GM12878 (cell line): ENCODE results near the gene MCHR1. TPM values are rescaled to one million over a fixed set of nuclear protein-coding genes. Genes with fewer than 3 reads are reported as not detected.

Experiments
- ATAC-seq: fragments of 200-7000 bp; cut with Tn5 transposase; 3 replicates; pipeline ENCODE4 v1.9.1; 2020; ENCODE audit warnings: mild to moderate bottlenecking, moderate library complexity
- BruUV-seq: library from RNA; stranded (reverse); fragments of 400-500 nt; replicated peaks from 2 replicates; lab custom pipeline; 2021; lab: Mats Ljungman, UMichigan
- CTCF ChIA-PET: fragments of 300-600 bp; sonication (Branson Sonifier 250); formaldehyde crosslinking; extraction: SDS; loops from one replicate; lab custom pipeline; 2021; ENCODE audit warnings: inconsistent platforms; lab: Yijun Ruan, JAX
- POLR2A ChIA-PET: fragments of 350-600 bp; formaldehyde crosslinking; extraction: SDS; loops from one replicate; lab custom pipeline; 2021; ENCODE audit warnings: inconsistent platforms; lab: Charles Lee
- RAD21 ChIA-PET: fragments of 300-600 bp; sonication (Branson Sonifier 250); formaldehyde crosslinking; loops from one replicate; lab custom pipeline; 2023; ENCODE audit warnings: antibody characterized with exemption; ENCODE audit not compliant: unreplicated experiment; lab: Charles Lee
- SMC1A ChIA-PET: fragments of 300-600 bp; sonication (Branson Sonifier 250); formaldehyde crosslinking; loops from one replicate; lab custom pipeline; 2023; ENCODE audit not compliant: unreplicated experiment, uncharacterized antibody; lab: Charles Lee
- DNase-seq: peaks from one replicate; pipeline ENCODE4 v3.0.0-alpha.2; 2011; ENCODE audit warnings: low read depth, low spot score
- FAIRE-seq: peaks from 3 replicates; lab custom pipeline; 2011; peaks lifted over from hg19 to GRCh38; lab: Jason Lieb, UNC
- H2AFZ ChIP-seq: 2 replicates; pipeline ENCODE4 v1.6.0; 2011; ENCODE audit warnings: low read depth, low read length, control low read depth; ENCODE audit not compliant: control insufficient read depth
- H3K27ac ChIP-seq: 2 replicates; pipeline ENCODE4 v1.5.1; 2011; ENCODE audit warnings: control low read depth; ENCODE audit not compliant: control insufficient read depth, insufficient read depth
- H3K27me3 ChIP-seq, 2 experiments: replicated peaks in 1 of 2; 2 replicates each; pipeline versions ENCODE4 v1.6.0 to v1.6.1; 2011; ENCODE audit warnings: low read length in 1 of 2; ENCODE audit not compliant: control insufficient read depth in 2 of 2, insufficient read depth in 2 of 2
- H3K36me3 ChIP-seq, 2 experiments: 2 replicates each; pipeline ENCODE4 v1.5.1; 2011; ENCODE audit warnings: low read length in 1 of 2; ENCODE audit not compliant: control insufficient read depth in 2 of 2, insufficient read depth in 2 of 2
- H3K4me1 ChIP-seq: 2 replicates; pipeline ENCODE4 v1.6.1; 2011; ENCODE audit warnings: mild to moderate bottlenecking, low read length, moderate library complexity, mixed read lengths; ENCODE audit not compliant: control insufficient read depth, insufficient read depth
- H3K4me2 ChIP-seq: 2 replicates; pipeline ENCODE4 v1.6.0; 2011; ENCODE audit warnings: control low read depth; ENCODE audit not compliant: control insufficient read depth, insufficient read depth
- H3K4me3 ChIP-seq: fragments of 200-600 bp; sonication (generic); 2 replicates; pipeline ENCODE4 v1.5.1; 2016
- H3K79me2 ChIP-seq: 2 replicates; pipeline ENCODE4 v1.6.0; 2011; ENCODE audit warnings: low read length; ENCODE audit not compliant: control insufficient read depth, insufficient read depth
- H3K9ac ChIP-seq: 2 replicates; pipeline ENCODE4 v1.8.0; 2011; ENCODE audit warnings: low read length, control low read depth, mixed read lengths; ENCODE audit not compliant: control insufficient read depth, insufficient read depth
- H3K9me3 ChIP-seq: replicated peaks from 3 replicates; pipeline ENCODE4 v1.5.1; 2011; ENCODE audit warnings: mild to moderate bottlenecking, low read length; ENCODE audit not compliant: control insufficient read depth, insufficient read depth
- H4K20me1 ChIP-seq: 2 replicates; pipeline ENCODE4 v1.6.0; 2011; ENCODE audit not compliant: control insufficient read depth, insufficient read depth
- ATF3 ChIP-seq: IDR thresholded peaks from 2 replicates; pipeline ENCODE4 v1.6.1; 2011; ENCODE audit warnings: low read depth, mild to moderate bottlenecking, low read length, moderate library complexity, borderline replicate concordance; ENCODE audit errors: extremely low read depth
- CBX5 ChIP-seq: sonication (generic); IDR thresholded peaks from 2 replicates; pipeline ENCODE4 v1.6.1; 2016; ENCODE audit warnings: low read depth, moderate library complexity, mild to moderate bottlenecking, inconsistent platforms
- HDGF ChIP-seq: fragments of 450-650 bp; IDR thresholded peaks from 2 replicates; pipeline ENCODE4 v1.6.1; 2016; ENCODE audit warnings: antibody characterized with exemption
- IKZF1 ChIP-seq: fragments of 450-650 bp; conservative IDR thresholded peaks from 2 replicates; pipeline ENCODE4 v1.6.1; 2017; ENCODE audit warnings: antibody characterized with exemption, mild to moderate bottlenecking
- IRF3 ChIP-seq: fragments of 450-650 bp; IDR thresholded peaks from 2 replicates; pipeline ENCODE4 v1.6.1; 2014; ENCODE audit warnings: mild to moderate bottlenecking
- IRF4 ChIP-seq: IDR thresholded peaks from 2 replicates; pipeline ENCODE4 v1.6.1; 2011; ENCODE audit warnings: low read depth, low read length
- MTA3 ChIP-seq: IDR thresholded peaks from 2 replicates; pipeline ENCODE4 v1.6.1; 2012; ENCODE audit warnings: low read length, inconsistent platforms, borderline replicate concordance
- SIN3A ChIP-seq: IDR thresholded peaks from 2 replicates; pipeline ENCODE4 v1.6.1; 2012; ENCODE audit warnings: low read depth, low read length, improper control_type of control experiment
- WRNIP1 ChIP-seq: IDR thresholded peaks from 2 replicates; pipeline ENCODE4 v1.6.1; 2011; ENCODE audit warnings: low read depth, low read length, improper control_type of control experiment, borderline replicate concordance
- ZBED1 ChIP-seq: IDR thresholded peaks from 2 replicates; pipeline ENCODE4 v1.6.1; 2016; ENCODE audit warnings: borderline replicate concordance
- WGBS: methylation state at CpG from one replicate; pipeline ENCODE4 v1.1.6; 2016; ENCODE audit warnings: low lambda C conversion rate; ENCODE audit not compliant: insufficient replicate concordance, insufficient coverage; ENCODE audit errors: missing lambda C conversion rate; 5-methylcytosine and 5-hydroxymethylcytosine counted together
- in situ Hi-C: fragments of 300-500 bp; cut with MboI; formaldehyde crosslinking; loops from 9 replicates; pipeline ENCODE4 v1.14.3; 2018; ENCODE audit warnings: mixed read lengths
- intact Hi-C: fragments of 100-400 bp; cut with micrococcal nuclease; formaldehyde crosslinking; loops from one replicate; pipeline ENCODE4 v1.14.2; 2022; ENCODE audit not compliant: unreplicated experiment
- polyA plus RNA-seq, 11 experiments: library from polyadenylated mRNA; depleted of rRNA in 4 of 11; unstranded in 6 of 11; stranded (reverse) in 5 of 11; fragments of >200 nt; fragmentation: Nextera tagmentation in 4 of 11; fragmentation: Illumina TruSeq in 1 of 11; extraction: Ambion mirVana in 4 of 11; extraction: Trizol in 1 of 11; gene quantifications; 1 replicate in 1 of 11; 2 replicates in 10 of 11; pipeline versions ENCODE4 v1.2.1 to v1.2.3, GENCODE V29; 2011 to 2016; ENCODE audit warnings: inconsistent platforms in 2 of 11, missing spikeins in 2 of 11, low read depth in 1 of 11
- total RNA-seq, 4 experiments: library from RNA; depleted of rRNA in 3 of 4; stranded (reverse); fragments of >200 nt in 3 of 4; fragmentation: Illumina TruSeq in 1 of 4; extraction: Trizol in 1 of 4; gene quantifications; 2 replicates each; pipeline versions ENCODE4 v1.2.1 to v1.2.3, GENCODE V29; 2013 to 2021
- TF ChIP-seq, protein P1 (sequence below): IDR thresholded peaks from 2 replicates; pipeline ENCODE4 v1.6.1; 2012; ENCODE audit warnings: low read depth, low read length, improper control_type of control experiment

Gene MCHR1
- total and polyA plus RNA-seq, 10 of the 15 experiments (the other 5 are each of a cell fraction or from before 2014, with no cell fraction given) = not detected

DNA sequence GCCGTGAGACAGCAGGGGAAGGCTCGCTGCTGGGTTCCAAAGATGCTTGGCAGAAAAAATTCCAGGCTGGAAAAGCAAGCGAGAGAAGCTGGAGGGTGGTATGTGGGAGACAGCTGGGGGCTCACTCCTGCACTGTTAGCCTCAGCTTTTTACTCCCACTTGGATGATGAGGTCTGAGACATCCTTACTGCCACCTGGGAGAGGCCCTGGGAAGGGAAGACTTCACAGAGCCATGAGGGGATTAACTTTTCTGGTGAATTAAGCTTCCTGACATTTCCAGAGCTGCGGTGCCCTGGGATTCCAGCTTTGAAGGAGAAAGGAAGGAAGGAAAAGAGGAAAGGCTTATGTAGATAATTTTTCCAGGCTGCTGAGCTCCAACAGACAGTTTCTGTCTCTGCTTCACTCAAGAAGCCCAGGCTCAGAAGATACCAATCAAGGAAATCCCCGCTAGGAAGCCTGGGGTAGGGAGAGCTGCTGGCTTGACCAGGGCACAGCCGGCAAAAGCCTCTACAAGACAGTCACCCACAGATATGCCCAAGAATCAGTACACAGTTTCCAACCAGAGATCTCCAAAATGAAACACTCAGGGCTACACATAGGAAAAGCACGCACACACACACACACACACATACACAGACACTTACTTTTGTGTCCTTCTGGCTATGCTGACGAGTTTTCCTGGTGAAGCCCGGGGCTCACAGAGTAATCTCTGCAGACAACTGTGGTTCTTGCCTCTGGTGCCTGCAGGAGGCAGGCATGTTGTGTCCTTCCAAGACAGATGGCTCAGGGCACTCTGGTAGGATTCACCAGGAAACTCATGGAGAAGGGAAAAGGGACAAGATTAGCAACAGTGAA is 907 bp downstream of the MCHR1 start:
- no peak overlapping the region for H2AFZ ChIP-seq
- WGBS = 27% methylated on average over 9 of the region's 9 CpGs
- DNase-seq = no peak
- ChIA-PET RAD21 (interaction anchor here (0.9 kb wide), 1 partner anchor 244 kb away, joined by 3 read pairs; no protein-coding TSS in a partner anchor), CTCF (interaction anchor here (0.7 to 1.5 kb wide), 4 partner anchors 79 to 243 kb away, joined by 3 to 4 read pairs (median 3); no protein-coding TSS in a partner anchor), SMC1A (interaction anchor here (0.8 to 1.2 kb wide), 5 partner anchors 11 to 304 kb away, joined by 3 to 4 read pairs (median 3); no protein-coding TSS in a partner anchor), POLR2A (no interaction called here)
- BruUV-seq = no TSS peak
- H4K20me1 ChIP-seq = no peaks in the 10 kb centered on the region
- no peaks in the 10 kb centered on the region for H3K4me1 ChIP-seq
- peaks cover 0 to 3% of the 10 kb centered on the region in 2 experiments; a peak in 3 of 4 replicates for H3K27me3 ChIP-seq
- H3K36me3 ChIP-seq = no peaks in the 10 kb centered on the region
- no peak overlapping the region for H3K9ac ChIP-seq
- H3K27ac ChIP-seq = no peak overlapping the region
- in situ Hi-C loops (loop anchor here (10.0 kb wide), 1 partner anchor 215 kb away; no protein-coding TSS in a partner anchor), intact Hi-C loops (loop anchor here (5.0 kb wide), 1 partner anchor 137 kb away; the partner anchor contains the start of gene SLC25A17)
- H3K4me3 ChIP-seq = no peak overlapping the region
- peak; percentile 18 for FAIRE-seq
- no peak overlapping the region for H3K4me2 ChIP-seq
- no peak for ATAC-seq
- no peaks in the 10 kb centered on the region for H3K79me2 ChIP-seq
- TF ChIP-seq CBX5 (no peak), ZBED1 (no peak)
- TF ChIP-seq, all 136 proteins: peak for 0
- no peaks in the 10 kb centered on the region for H3K9me3 ChIP-seq

- RAD21 ChIA-PET = no interaction called here
- no peaks in the 10 kb centered on the region for H3K36me3 ChIP-seq
- H4K20me1 ChIP-seq = no peaks in the 10 kb centered on the region
- no peak for DNase-seq
- POLR2A ChIA-PET = no interaction called here
- H3K27me3 ChIP-seq = peaks cover 0 to 3% of the 10 kb centered on the region in 2 experiments; a peak in 3 of 4 replicates
- no TSS peak for BruUV-seq
- ATAC-seq = no peak
- no peak overlapping the region for H3K4me3 ChIP-seq
- no peak overlapping the region for H3K9ac ChIP-seq
- FAIRE-seq = no peak
- H2AFZ ChIP-seq = no peak overlapping the region
- no peak overlapping the region for H3K27ac ChIP-seq
- no peak overlapping the region for H3K4me2 ChIP-seq
- in situ Hi-C loops = loop anchor here (10.0 kb wide), 1 partner anchor 214 kb away; no protein-coding TSS in a partner anchor
- 83% methylated on average over 15 of the region's 15 CpGs for WGBS
- H3K9me3 ChIP-seq = no peaks in the 10 kb centered on the region
- SMC1A ChIA-PET = interaction anchor here (1.1 to 1.2 kb wide), 2 partner anchors 213 to 305 kb away, joined by 3 read pairs; no protein-coding TSS in a partner anchor
- CTCF ChIA-PET = interaction anchor here (0.7 to 1.5 kb wide), 3 partner anchors 80 to 242 kb away, joined by 3 to 4 read pairs (median 3); no protein-coding TSS in a partner anchor
- no peaks in the 10 kb centered on the region for H3K4me1 ChIP-seq
- intact Hi-C loops = loop anchor here (5.0 kb wide), 1 partner anchor 136 kb away; the partner anchor contains the start of gene SLC25A17
- H3K79me2 ChIP-seq = no peaks in the 10 kb centered on the region
- TF ChIP-seq, protein P1, sequence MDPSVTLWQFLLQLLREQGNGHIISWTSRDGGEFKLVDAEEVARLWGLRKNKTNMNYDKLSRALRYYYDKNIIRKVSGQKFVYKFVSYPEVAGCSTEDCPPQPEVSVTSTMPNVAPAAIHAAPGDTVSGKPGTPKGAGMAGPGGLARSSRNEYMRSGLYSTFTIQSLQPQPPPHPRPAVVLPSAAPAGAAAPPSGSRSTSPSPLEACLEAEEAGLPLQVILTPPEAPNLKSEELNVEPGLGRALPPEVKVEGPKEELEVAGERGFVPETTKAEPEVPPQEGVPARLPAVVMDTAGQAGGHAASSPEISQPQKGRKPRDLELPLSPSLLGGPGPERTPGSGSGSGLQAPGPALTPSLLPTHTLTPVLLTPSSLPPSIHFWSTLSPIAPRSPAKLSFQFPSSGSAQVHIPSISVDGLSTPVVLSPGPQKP = no peak
- TF ChIP-seq IKZF1 = no peak
- no peak for TF ChIP-seq IRF3
- no peak for TF ChIP-seq MTA3
- no peak for TF ChIP-seq SIN3A
- TF ChIP-seq HDGF = no peak
- TF ChIP-seq ATF3 = no peak
- TF ChIP-seq WRNIP1 = no peak
- no peak for TF ChIP-seq IRF4
Measured at GRCh38 chr22:40680819-40681183, 1.5 kb downstream of the MCHR1 start.
